NT2/D1 (cell line): Measurements from ENCODE around the gene SDHAF2.

Source experiments
- DNase-seq: peaks from one replicate; pipeline ENCODE4 v3.0.0-alpha.2; 2011; ENCODE audit warnings: low read depth, low spot score
- H3K27me3 ChIP-seq: 2 replicates; pipeline ENCODE4 v1.6.0; 2011; ENCODE audit warnings: mild to moderate bottlenecking; ENCODE audit not compliant: insufficient read length, insufficient read depth
- H3K36me3 ChIP-seq: 2 replicates; pipeline ENCODE4 v1.6.1; 2011; ENCODE audit warnings: mild to moderate bottlenecking, low read length, mixed read lengths; ENCODE audit not compliant: insufficient read depth, insufficient read length
- H3K4me1 ChIP-seq: 2 replicates; pipeline ENCODE4 v1.5.1; 2011; ENCODE audit not compliant: insufficient read depth, insufficient read length
- H3K4me3 ChIP-seq: 2 replicates; pipeline ENCODE4 v1.5.1; 2011; ENCODE audit warnings: low read depth; ENCODE audit not compliant: insufficient read length
- H3K9ac ChIP-seq: 2 replicates; pipeline ENCODE4 v1.6.0; 2011; ENCODE audit warnings: low read depth; ENCODE audit not compliant: insufficient read length
- H3K9me3 ChIP-seq: 2 replicates; pipeline ENCODE4 v1.5.1; 2011; ENCODE audit warnings: mild to moderate bottlenecking, low read length; ENCODE audit not compliant: insufficient read depth
- SUZ12 ChIP-seq: IDR thresholded peaks from 2 replicates; pipeline ENCODE4 v1.6.1; 2011; ENCODE audit not compliant: insufficient read length, insufficient read depth; ENCODE audit errors: extremely low read depth
- YY1 ChIP-seq: IDR thresholded peaks from 2 replicates; pipeline ENCODE4 v1.6.1; 2011; ENCODE audit not compliant: insufficient read length, insufficient read depth
- ZNF274 ChIP-seq: IDR thresholded peaks from 2 replicates; pipeline ENCODE4 v1.6.1; 2011; ENCODE audit warnings: mild to moderate bottlenecking, low read depth, low read length

Gene SDHAF2

GRCh38 chr11:61411589-61411988 is 18.3 kb upstream of the SDHAF2 start:
- no peak overlapping the region for H3K9ac ChIP-seq
- peaks cover 93% of the 10 kb centered on the region for H3K36me3 ChIP-seq
- no peaks in the 10 kb centered on the region for H3K27me3 ChIP-seq
- TF ChIP-seq ZNF274 = no peak
- TF ChIP-seq YY1 = no peak
- TF ChIP-seq SUZ12 = no peak
- DNase-seq = no peak
- H3K9me3 ChIP-seq = no peaks in the 10 kb centered on the region
- no peaks in the 10 kb centered on the region for H3K4me1 ChIP-seq
- H3K4me3 ChIP-seq = no peak overlapping the region

DNA sequence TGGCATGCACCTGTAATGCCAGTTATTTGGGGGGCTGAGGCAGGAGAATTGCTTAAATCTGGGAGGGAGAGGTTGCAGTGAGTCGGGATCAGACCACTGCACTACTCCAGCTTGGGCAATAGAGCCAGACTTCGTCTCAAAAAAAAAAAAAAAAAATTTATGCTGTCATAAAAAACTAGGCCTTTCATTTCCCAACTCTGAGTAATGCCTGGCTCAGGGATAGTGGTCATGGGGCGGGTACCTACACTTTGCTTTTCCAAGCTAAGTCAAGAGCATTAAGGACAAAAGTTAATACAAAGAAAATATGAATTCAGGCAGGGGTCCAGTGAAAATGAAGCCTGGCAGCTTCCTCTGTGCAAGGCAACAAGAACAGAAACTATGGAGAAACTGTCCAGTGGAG is 16.4 kb upstream of the SDHAF2 start:
- Histone ChIP-seq H3K27me3 (no peaks in the 10 kb centered on the region), H3K9me3 (no peaks in the 10 kb centered on the region), H3K36me3 (peaks cover 95% of the 10 kb centered on the region), H3K4me1 (no peaks in the 10 kb centered on the region), H3K4me3 (no peak overlapping the region), H3K9ac (no peak overlapping the region)
- no peak for DNase-seq
- TF ChIP-seq ZNF274 (no peak), SUZ12 (no peak), YY1 (no peak)

- Histone ChIP-seq H3K9me3 (no peaks in the 10 kb centered on the region), H3K4me3 (no peak overlapping the region), H3K9ac (no peak overlapping the region), H3K36me3 (peaks cover 96% of the 10 kb centered on the region), H3K4me1 (no peaks in the 10 kb centered on the region), H3K27me3 (no peaks in the 10 kb centered on the region)
- TF ChIP-seq SUZ12 (no peak), ZNF274 (no peak)
- DNase-seq = no peak
Measured at GRCh38 chr11:61414547-61414946, 15.4 kb upstream of the SDHAF2 start.

- H3K4me3 ChIP-seq = no peak overlapping the region
- H3K36me3 ChIP-seq = peaks cover 96% of the 10 kb centered on the region
- no peaks in the 10 kb centered on the region for H3K9me3 ChIP-seq
- TF ChIP-seq YY1 (no peak), ZNF274 (no peak)
- no peak for DNase-seq
- no peaks in the 10 kb centered on the region for H3K4me1 ChIP-seq
- no peaks in the 10 kb centered on the region for H3K27me3 ChIP-seq
- no peak overlapping the region for H3K9ac ChIP-seq
Measured at GRCh38 chr11:61415381-61415780, 14.5 kb upstream of the SDHAF2 start.

- no peaks in the 10 kb centered on the region for H3K9me3 ChIP-seq
- TF ChIP-seq YY1 (no peak), ZNF274 (no peak), SUZ12 (no peak)
- peaks cover 96% of the 10 kb centered on the region for H3K36me3 ChIP-seq
- no peak for DNase-seq
- no peak overlapping the region for H3K9ac ChIP-seq
- H3K4me1 ChIP-seq = no peaks in the 10 kb centered on the region
- H3K4me3 ChIP-seq = no peak overlapping the region
- no peaks in the 10 kb centered on the region for H3K27me3 ChIP-seq
Measured at GRCh38 chr11:61416941-61417340, 13.0 kb upstream of the SDHAF2 start.

GRCh38 chr11:61417670-61418069 is 12.3 kb upstream of the SDHAF2 start:
- H3K4me1 ChIP-seq = no peaks in the 10 kb centered on the region
- no peaks in the 10 kb centered on the region for H3K9me3 ChIP-seq
- H3K4me3 ChIP-seq = no peak overlapping the region
- TF ChIP-seq SUZ12 (no peak), ZNF274 (no peak), YY1 (no peak)
- peaks cover 96% of the 10 kb centered on the region for H3K36me3 ChIP-seq
- DNase-seq = no peak
- H3K9ac ChIP-seq = no peak overlapping the region
- H3K27me3 ChIP-seq = no peaks in the 10 kb centered on the region

- Histone ChIP-seq H3K36me3 (peaks cover 96% of the 10 kb centered on the region), H3K9ac (no peak overlapping the region), H3K4me3 (no peak overlapping the region), H3K27me3 (no peaks in the 10 kb centered on the region), H3K4me1 (no peaks in the 10 kb centered on the region), H3K9me3 (no peaks in the 10 kb centered on the region)
- no peak for DNase-seq
- TF ChIP-seq YY1 (no peak), ZNF274 (no peak), SUZ12 (no peak)
Measured at GRCh38 chr11:61418136-61418535, 11.8 kb upstream of the SDHAF2 start.

GRCh38 chr11:61422226-61422625 is 7.7 kb upstream of the SDHAF2 start:
- Histone ChIP-seq H3K36me3 (peaks cover 97% of the 10 kb centered on the region), H3K4me3 (no peak overlapping the region), H3K9ac (no peak overlapping the region), H3K27me3 (no peaks in the 10 kb centered on the region), H3K4me1 (no peaks in the 10 kb centered on the region), H3K9me3 (no peaks in the 10 kb centered on the region)
- TF ChIP-seq YY1 = no peak
- TF ChIP-seq SUZ12 = no peak
- TF ChIP-seq ZNF274 = no peak
- DNase-seq = no peak
